GM21529 (cell line): ENCODE results near the gene LETMD1.

Experiments used
- ATAC-seq: cut with Tn5 transposase; IDR thresholded peaks from one replicate; pipeline ENCODE4 v1.9.1; 2021; ENCODE audit not compliant: unreplicated experiment

The LETMD1 gene

DNA sequence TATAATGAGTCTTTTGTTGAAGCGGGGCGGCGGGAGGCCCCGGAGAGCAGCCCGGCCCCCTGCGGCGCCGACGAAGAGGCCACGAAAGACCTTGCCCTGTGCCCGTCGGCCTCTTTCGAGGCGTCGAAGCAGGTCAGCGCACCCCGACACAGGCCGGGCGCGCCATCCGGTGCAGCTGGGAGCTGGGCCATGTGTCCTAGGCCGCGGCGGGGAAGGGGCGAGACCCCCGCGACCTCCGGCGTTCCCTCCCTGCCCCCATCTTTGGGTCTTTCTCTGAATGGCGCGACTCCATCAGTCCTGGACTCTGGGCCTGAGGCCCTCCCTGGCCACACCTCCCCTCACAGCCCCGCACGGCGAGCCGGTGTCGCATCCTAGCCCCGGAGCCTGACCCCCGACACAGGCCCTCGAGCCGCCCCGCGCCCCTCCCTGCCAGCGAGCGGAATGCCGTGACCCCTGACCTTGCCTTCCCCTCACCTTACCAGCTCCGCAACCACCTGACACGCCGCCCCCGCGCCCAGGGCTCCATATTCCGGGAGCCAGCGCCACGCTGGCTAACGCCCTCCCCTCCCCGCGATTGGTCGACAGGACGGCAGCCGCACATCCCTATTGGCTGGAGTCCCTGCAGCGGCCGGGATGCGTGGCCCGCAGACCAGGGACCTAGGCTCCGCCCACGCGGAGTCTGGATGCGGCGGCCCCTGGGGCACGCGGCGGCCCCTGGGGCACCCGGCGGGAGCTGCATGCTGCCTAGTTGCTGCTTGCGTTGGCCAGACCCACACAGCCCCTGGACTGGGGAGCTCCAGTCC is 22.1 kb upstream of the LETMD1 start, which contains the start of gene SLC11A2:
Gene SLC11A2, minus strand, starts transcription at position 549 of the 803 bp plus-strand sequence. CDS start 15,656 bp downstream, outside the sequence.
- peak; percentile 90 for ATAC-seq

DNA sequence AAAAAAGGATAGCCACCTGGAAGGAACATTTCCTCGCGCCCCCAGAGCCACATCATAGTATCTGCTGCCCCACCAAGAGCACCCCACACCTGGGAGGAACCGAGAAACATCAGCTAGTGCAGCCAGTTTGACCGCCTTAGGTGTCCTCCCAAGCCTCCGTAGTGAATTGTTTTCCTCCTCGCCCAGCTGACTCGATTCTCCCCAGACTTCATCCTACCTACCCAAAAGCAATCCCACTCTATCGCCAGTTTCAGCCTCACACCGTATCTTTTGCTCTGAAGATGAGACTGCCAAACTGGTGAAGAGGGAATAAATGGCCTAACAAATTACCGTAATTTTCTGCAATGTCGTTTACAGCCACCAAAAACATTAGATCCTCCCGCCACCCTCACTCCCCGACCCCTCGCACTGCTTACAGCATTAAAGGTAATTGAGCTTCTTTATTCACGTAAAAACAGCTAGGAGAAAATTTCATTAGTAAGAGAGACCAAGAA is 20.7 kb upstream of the LETMD1 start:
- ATAC-seq, result no peak

DNA sequence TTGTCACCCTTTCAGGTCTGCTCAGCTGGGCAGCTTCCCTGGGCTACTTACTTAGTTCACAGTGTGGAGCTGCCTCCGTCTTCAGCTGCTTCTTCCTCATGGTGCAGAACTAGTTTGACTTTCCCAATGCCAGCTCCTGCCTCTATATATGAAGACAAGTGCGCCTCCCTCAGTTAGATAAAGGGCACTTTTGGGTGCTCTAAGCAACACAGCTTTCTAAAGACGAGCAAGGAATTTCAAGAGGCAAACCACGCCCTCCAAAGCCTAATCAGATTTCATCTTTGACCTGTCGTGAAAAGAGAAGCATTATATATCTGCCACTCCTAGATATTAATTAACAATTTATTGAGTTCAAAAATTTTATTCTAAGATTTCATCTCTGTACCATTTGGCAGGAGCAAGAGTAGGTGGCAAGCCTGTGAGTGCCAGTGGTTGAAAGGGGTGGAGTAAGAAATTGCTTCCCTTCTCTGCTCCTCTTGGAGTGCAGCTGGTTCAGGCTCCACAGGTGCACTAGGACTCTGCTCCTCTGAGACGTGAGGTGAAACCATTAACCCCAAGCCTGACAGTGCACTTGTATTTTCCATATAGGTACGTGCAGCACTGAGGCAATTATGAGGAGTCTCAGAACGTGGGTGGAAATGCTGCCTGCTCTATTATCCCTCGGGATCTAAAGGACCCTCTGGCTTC is 19.9 kb upstream of the LETMD1 start:
- ATAC-seq, result no peak

DNA sequence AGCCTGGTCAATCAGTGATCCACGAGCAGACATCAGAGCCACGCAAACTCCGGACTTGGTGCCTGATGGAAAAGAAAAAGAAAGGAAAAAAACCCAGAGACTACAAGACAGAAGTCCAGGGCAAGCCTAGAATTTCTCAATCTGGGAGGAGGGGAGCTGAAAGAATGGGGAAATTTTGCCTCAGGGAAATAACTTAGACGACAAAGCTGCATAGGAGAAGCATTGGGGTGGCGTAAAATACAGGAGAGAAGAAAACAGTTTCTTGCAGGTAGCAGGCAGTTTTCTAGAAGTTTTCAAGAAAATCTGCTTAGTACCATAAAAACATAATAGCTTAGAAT is 19.3 kb upstream of the LETMD1 start:
- ATAC-seq, result no peak

DNA sequence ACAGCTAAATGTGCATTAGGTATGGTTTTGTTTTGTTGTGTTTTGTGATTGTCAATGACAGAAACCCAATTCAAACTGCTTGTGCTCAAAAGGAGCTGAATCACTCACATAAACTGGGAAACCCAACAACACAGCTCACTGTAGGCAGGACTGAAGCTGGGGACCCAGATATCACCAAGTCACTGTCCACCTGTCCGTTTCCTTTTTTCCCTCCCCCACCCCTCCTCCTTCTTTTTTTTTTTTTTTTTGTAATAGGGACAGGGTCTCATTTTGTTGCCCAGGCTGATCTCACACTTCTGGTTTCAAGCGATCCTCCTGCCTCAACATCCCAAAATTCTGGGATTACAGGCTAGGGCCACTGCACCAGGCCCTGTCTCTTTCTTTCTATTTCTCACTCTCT is 15.1 kb upstream of the LETMD1 start:
- no peak for ATAC-seq

DNA sequence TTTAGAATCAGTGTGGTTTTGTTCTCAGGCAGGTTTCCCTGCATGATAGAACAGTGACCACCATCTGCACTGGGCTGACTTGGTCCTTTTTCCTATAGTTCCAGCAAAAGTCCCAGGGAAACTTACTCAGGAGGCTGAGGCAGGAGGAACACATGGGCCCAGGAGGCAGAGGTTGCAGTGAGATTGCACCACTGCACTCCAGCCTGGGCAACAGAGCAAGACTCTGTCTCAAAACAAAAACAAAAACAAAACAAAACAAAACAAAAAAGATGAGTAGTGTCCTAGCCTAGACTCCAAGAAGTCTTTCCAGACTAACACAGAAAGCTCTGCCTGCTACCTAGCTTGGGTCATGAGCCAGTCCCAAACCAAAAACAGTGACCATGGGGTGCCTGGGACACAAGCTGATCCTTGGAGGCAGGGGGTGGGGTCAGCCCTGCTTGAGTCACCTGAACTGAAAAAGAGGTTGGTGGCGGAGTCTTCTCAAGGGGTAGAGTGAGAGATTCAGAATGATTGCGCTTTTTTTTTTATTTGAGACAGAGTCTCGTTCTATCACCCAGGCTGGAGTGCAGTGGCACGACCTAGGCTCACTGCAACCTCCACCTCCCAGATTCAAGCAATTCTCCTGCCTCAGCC is 14.6 kb upstream of the LETMD1 start:
- ATAC-seq, result no peak

DNA sequence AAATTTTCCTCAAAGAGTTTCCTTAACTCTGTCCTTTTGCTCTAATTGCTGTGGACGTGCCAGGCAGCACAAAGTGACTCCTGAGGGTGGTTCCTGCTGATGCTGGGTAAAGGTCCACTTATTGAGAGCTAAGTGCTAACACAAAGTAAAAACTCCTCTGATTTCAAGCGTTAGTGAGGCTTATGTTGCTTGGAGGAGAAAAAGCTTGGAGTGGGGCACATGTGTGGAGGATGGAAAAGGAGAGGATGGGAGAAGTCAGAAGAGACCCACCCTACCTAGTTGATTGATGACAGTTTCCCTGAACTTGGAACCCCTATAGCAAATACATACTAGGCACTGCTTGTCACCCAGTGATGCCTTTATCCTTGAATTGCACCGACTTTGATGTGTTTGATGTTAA is 11.8 kb upstream of the LETMD1 start:
- ATAC-seq, result no peak

DNA sequence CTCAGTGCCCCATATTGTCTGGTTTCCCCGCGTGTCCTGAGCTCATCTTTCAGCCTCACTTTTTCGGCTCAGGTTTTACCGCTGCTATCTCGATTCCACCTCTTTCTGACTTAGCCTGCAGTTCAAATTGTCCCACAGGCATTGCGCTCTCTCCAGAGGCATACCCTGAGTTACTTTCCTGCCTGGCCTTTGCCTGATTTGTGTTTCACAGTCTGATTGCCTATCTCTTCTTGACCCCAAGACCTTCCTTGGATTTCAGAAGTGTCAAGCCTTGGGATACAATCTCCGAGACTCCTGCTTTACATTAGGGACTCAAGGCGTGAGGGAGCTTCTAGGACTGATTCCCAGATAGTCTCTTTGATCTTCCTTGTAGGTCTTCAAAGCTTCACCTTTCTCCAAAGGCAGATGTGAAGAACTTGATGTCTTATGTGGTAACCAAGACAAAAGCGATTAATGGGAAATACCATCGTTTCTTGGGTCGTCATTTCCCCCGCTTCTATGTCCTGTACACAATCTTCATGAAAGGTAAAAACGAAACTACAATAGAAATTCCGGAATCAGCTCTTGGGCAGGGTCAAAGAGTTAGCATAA is 629 bp downstream of the LETMD1 start:
- no peak for ATAC-seq

DNA sequence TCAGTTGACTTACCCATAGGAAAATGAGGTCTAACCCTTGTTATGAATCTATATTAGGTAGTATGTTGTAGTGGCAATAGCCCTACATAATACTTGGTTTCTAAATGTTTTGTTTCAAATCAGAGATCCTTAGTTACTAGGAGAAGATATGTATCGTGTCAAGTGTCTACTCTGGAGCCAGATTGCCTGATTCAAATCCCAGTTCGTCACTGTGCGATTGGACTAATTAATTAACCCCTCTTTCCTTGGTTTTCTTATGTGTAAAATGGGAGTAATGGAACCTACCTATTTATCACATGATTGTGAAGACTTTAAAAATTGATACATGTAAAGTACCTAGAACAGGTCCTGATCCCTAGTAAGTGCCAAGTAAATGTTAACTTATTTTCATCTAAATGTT is 1.4 kb downstream of the LETMD1 start:
- ATAC-seq, result no peak

DNA sequence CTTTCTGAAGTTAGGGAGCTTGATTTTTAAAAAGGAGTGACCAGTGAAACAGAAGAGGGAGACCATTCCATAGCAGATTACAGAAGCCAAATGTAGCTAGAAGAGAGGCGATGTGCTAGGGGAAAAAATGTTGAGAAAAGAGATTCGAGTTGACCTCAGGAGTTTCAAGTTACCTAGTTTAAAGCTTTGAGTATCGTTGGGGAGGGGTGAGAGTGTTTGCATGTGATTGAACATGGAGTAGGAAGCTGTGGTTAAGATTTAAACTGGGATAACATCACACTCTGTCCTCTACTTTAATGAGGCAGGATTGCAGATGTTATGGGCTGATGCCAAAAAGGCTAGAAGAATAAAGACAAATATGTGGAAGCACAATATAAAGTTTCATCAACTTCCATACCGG is 3.7 kb downstream of the LETMD1 start:
- no peak for ATAC-seq

DNA sequence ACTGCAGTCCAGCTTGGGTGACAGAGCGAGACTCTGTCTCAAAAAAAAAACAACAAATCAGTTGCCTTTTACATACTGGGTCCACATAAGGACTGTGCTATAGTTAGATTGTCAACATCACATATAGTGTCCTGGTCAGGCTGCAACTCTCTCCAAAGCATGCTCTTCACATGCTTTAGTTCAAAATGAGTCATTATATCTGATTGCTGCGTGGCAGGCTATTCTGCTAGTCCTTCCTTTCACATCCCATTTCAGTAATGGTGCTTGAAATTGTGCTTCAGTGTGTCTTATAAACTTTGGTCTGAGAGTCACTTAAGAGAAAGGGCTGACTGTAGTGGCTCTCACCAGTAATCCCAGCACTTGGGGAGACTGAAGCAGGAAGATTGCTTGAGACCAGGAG is 6.9 kb downstream of the LETMD1 start:
- no peak for ATAC-seq

DNA sequence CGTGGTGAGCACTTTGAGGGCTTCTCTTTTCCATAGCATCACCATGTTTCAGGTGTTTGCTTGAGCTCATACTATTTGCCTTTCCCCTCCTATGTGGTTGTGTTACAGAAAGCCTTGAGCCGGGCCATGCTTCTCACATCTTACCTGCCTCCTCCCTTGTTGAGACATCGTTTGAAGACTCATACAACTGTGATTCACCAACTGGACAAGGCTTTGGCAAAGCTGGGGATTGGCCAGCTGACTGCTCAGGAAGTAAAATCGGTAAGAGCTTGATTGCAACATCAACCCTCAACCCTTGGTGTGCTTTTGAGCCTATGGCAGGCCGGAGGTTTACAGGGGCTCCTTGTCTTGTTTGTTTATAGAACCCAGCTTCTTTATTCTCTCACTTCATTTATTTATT is 8.1 kb downstream of the LETMD1 start:
- ATAC-seq, result no peak

DNA sequence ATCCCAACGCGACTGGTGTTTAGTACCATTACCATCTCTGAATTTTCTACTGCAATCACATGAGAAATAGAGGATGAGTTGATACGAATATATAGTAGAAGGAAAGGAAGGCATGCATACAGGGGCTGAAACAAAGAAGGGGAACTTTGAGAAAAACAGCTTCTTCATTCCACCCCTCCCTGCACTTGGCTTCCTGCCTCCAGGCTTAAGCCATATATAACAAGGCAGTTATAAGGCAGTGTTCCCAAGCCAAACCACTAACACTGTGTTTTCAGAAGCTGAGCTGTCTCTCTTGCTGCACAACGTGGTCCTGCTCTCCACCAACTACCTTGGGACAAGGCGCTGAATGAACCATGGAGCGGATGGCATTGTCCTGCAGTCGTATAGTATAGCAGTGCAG is 11.0 kb downstream of the LETMD1 start:
- ATAC-seq, result no peak

DNA sequence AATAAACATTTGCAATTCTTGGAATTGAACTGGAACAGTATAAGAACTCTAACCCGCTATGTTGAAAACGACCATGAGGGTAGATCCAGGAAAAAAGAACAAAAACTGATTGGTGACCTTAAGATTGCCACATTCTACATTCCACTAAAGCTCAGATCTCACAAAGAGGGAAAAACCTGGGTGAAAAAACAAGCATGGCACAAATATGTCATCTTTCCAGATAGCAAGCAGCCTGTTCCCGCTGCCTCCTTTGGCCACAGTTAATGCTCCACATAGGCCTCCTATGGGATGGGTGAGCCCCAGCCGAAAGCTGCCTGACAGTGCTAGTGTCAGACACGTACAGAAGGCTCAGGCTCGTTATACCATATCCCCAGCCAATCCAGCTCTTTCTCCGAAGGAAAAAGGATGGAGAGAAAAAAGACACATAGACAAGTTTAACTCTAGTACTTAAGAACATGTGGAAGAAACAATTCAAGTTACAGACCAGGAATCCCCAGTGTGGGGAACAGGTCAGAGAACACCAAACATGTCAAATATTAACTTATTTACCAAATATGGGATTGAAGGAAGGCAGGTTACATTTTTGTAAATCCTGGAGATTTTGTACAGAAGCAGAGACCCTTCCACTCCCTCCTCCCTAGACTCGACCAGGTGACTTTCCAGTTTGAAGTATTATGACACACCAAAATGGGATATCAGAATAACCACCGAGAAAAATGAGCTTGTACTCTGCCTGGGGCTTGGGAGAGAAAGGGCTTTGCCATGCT is 14.7 kb downstream of the LETMD1 start:
- no peak for ATAC-seq

DNA sequence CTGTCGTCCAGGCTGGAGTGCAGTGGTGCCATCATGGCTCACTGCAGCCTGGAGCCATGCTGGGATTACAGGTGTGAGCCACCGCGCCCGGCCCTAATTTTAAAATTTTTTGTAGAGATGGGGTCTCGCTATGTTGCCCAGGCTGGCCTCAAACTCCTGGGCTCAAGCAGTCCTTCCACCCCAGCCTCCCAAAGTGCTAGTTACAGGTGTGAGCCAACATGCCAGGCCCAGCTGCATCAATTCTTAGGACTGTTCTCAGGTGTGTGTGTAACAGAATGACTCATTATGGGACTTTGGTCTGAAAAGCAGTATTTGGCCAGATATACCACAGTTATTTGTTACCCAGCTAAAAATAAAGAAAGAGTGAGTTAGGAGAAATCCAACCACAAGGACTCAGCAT is 17.4 kb downstream of the LETMD1 start:
- ATAC-seq, result no peak

DNA sequence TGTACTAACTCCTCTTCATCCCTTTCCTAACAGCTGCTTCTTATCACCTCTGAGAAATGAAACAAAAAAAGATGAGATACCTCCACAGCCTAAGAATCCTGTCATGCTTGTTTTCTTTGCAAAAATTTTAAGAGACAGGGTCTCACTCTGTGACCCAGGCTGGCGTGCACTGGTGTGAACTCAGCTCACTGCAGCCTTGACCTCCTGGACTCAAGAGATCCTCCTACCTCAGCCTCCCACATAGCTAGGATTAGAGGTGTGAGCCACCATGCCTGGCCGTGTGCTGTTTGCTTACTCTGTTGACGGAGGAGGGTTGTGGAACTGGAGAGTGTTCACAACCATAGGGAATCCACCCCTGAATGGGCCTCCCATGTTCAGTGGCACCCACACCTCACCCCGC is 19.1 kb downstream of the LETMD1 start:
- ATAC-seq, result no peak

DNA sequence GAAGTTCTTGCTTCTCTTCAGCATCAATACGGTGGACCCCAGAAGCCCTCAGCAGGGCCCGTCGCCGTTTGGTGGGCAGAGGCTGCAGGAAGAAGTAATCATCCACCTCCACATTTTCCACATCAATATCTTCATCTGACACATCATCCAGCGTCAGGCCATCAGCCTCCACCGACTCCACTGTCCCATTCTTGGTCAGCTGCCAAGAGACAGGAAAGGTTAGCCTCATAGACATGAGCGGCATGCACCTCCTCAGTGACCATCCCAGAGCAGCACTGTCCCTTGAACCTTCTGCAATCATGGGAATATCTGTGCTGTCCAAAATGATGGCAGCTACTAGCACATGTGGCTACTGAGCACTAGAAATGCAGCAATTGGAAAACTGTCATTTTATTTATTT is 19.6 kb downstream of the LETMD1 start:
- no peak for ATAC-seq

DNA sequence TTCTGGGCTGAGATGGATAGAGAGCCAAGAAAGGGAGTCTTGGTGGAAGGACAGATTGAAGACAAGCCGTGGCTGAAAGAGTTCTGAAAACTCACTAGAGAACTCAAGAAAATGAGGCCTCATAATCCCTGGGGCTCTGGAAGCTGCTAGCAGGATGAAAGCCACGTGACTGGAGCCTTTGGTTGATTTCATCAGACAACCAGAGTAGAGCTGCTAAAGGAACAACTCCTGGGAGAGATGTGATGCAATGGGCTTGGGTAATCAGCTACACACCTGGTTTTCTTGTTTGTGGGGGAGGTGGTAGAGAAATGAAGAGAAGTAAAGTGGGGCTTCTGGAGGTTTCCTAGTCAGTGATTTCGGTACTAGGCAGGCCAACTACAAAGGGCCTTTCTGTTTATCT is 21.9 kb downstream of the LETMD1 start:
- no peak for ATAC-seq

DNA sequence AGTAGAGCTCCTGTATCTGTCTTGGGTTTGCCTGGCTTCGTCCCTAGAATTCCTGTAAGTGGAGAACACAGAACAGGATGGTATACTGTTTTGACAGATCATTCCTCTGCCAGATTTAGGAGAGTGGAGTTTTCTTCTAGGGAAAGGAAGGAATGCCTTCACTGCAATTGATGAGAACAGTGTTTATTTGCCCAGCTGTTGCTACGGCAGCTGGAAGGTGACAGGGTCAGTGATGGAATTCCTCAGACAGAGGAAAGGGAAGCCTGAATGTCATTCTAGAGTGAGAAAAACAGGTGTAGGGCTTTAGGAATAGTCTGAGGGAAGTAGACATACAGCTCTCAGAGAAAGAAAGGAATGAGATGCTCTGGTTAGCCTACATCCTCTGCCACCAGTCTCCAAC is 23.5 kb downstream of the LETMD1 start:
- ATAC-seq, result no peak

DNA sequence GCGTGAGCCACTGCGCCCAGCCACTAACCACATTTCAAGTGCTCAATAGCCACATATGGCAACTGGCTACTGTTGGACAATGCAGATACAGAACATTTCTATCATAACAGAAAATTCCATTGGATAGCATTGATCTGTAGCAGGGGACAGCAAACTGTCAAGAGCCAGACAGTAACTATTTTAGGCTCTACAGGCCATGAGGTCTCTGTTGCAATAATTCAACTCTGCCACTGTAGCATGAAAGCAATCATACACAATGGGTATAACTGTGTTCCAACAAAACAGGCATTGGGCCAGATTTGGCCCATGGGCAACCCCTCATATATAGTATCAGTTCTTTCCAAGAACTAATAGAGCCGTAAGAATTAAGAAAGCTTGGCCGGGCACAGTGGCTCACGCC is 27.3 kb downstream of the LETMD1 start:
- no peak for ATAC-seq
